HG02759 (cell line): ENCODE results near the gene SIGLEC8.
"Not testable (repeated sequence)": the region's sequence is repeated elsewhere in the genome, so short reads cannot be mapped to it uniquely, and the experiment has no call there.

ENCODE experiments used
- ATAC-seq: cut with Tn5 transposase; IDR thresholded peaks from one replicate; pipeline ENCODE4 v1.9.1; 2021; ENCODE audit warnings: mild to moderate bottlenecking, moderate library complexity; ENCODE audit not compliant: unreplicated experiment

Gene SIGLEC8

GRCh38 chr19:51458051-51458645 lies at the start of gene SIGLEC8:
SIGLEC8 (minus strand) TSS chr19:51458454; CDS start chr19:51458387, 67 bp downstream.
- no peak for ATAC-seq

GRCh38 chr19:51507640-51508058 lies 49.4 kb upstream of the SIGLEC8 start:
- no peak for ATAC-seq

- no peak for ATAC-seq
Observed at GRCh38 chr19:51507192-51507591, 48.9 kb upstream of the SIGLEC8 start.

- no peak for ATAC-seq
Observed at GRCh38 chr19:51505904-51506303, 47.6 kb upstream of the SIGLEC8 start.

- ATAC-seq = no peak
Observed at GRCh38 chr19:51503896-51504295, 45.6 kb upstream of the SIGLEC8 start.

- ATAC-seq = no peak
Observed at GRCh38 chr19:51503286-51503817, 45.1 kb upstream of the SIGLEC8 start.

- ATAC-seq = no peak
Observed at GRCh38 chr19:51501594-51502263, 43.5 kb upstream of the SIGLEC8 start, which contains the start of gene SIGLEC12. SIGLEC12 (minus strand) TSS chr19:51501800; CDS start chr19:51501733, 67 bp downstream.

- ATAC-seq = not testable (repeated sequence)
Observed at GRCh38 chr19:51500931-51501330, 42.7 kb upstream of the SIGLEC8 start.

- ATAC-seq = no peak
Observed at GRCh38 chr19:51497666-51498065, 39.4 kb upstream of the SIGLEC8 start.

GRCh38 chr19:51493776-51494175 lies 35.5 kb upstream of the SIGLEC8 start:
- ATAC-seq = no peak

GRCh38 chr19:51491586-51491985 lies 33.3 kb upstream of the SIGLEC8 start:
- no peak for ATAC-seq

GRCh38 chr19:51490676-51491075 lies 32.4 kb upstream of the SIGLEC8 start:
- no peak for ATAC-seq

GRCh38 chr19:51489113-51489512 lies 30.9 kb upstream of the SIGLEC8 start:
- no peak for ATAC-seq

- no peak for ATAC-seq
Observed at GRCh38 chr19:51488491-51488890, 30.2 kb upstream of the SIGLEC8 start.

- ATAC-seq = no peak
Observed at GRCh38 chr19:51485960-51486660, 27.9 kb upstream of the SIGLEC8 start.

GRCh38 chr19:51480590-51480989 lies 22.3 kb upstream of the SIGLEC8 start:
- ATAC-seq = no peak

- ATAC-seq = no peak
Observed at GRCh38 chr19:51479531-51480331, 21.5 kb upstream of the SIGLEC8 start.

GRCh38 chr19:51478381-51479234 lies 20.4 kb upstream of the SIGLEC8 start, which contains the start of gene CEACAM18:
CEACAM18 (plus strand) TSS chr19:51478539.
- no peak for ATAC-seq

GRCh38 chr19:51477344-51477743 lies 19.1 kb upstream of the SIGLEC8 start:
- no peak for ATAC-seq

GRCh38 chr19:51476164-51476563 lies 17.9 kb upstream of the SIGLEC8 start:
- no peak for ATAC-seq
